ENCODE measurements around the gene FOXO6.

Gene FOXO6

GRCh38 chr1:41381692-41382479 is 20.7 kb downstream of the FOXO6 start:
- H3K27ac ChIP-seq (ENCODE audit: low read length), result no peak overlapping the region
- no peaks in the 10 kb centered on the region for H3K27me3 ChIP-seq (ENCODE audit: low read depth, low read length)
- H3K4me1 ChIP-seq (ENCODE audit: control insufficient read depth in 1 of 2, insufficient read depth in 2 of 2, low read length in 2 of 2), result peaks cover 0 to 29% of the 10 kb centered on the region in 2 donors
- no peaks in the 10 kb centered on the region for H3K9me3 ChIP-seq (ENCODE audit: control insufficient read depth in 1 of 2, low read length in 2 of 2)
- peaks cover 0 to 9% of the 10 kb centered on the region in 2 donors for H3K36me3 ChIP-seq (ENCODE audit: control insufficient read depth in 1 of 2, insufficient read depth in 2 of 2, low read length in 2 of 2)
- H3K4me3 ChIP-seq (ENCODE audit: low read depth in 1 of 2, low read length in 2 of 2), result peak overlapping the region; percentile 42 to 67

GRCh38 chr1:41382480-41383090 is 21.4 kb downstream of the FOXO6 start:
- peaks cover 0 to 36% of the 10 kb centered on the region in 2 donors for H3K4me1 ChIP-seq (ENCODE audit: control insufficient read depth in 1 of 2, insufficient read depth in 2 of 2, low read length in 2 of 2)
- peak overlapping the region in 1 of 2 donors; percentile 67 for H3K4me3 ChIP-seq (ENCODE audit: low read depth in 1 of 2, low read length in 2 of 2)
- no peaks in the 10 kb centered on the region for H3K27me3 ChIP-seq (ENCODE audit: low read depth, low read length)
- peaks cover 0 to 3% of the 10 kb centered on the region in 2 donors for H3K36me3 ChIP-seq (ENCODE audit: control insufficient read depth in 1 of 2, insufficient read depth in 2 of 2, low read length in 2 of 2)
- H3K27ac ChIP-seq (ENCODE audit: low read length), result no peak overlapping the region
- H3K9me3 ChIP-seq (ENCODE audit: control insufficient read depth in 1 of 2, low read length in 2 of 2), result no peaks in the 10 kb centered on the region

GRCh38 chr1:41383094-41383852 is 22.0 kb downstream of the FOXO6 start:
- H3K4me3 ChIP-seq (ENCODE audit: low read depth in 1 of 2, low read length in 2 of 2), result peak overlapping the region in 1 of 2 donors; percentile 67
- H3K36me3 ChIP-seq (ENCODE audit: control insufficient read depth in 1 of 2, insufficient read depth in 2 of 2, low read length in 2 of 2), result no peaks in the 10 kb centered on the region
- H3K4me1 ChIP-seq (ENCODE audit: control insufficient read depth in 1 of 2, insufficient read depth in 2 of 2, low read length in 2 of 2), result peaks cover 0 to 43% of the 10 kb centered on the region in 2 donors
- no peaks in the 10 kb centered on the region for H3K27me3 ChIP-seq (ENCODE audit: low read depth, low read length)
- H3K9me3 ChIP-seq (ENCODE audit: control insufficient read depth in 1 of 2, low read length in 2 of 2), result no peaks in the 10 kb centered on the region
- no peak overlapping the region for H3K27ac ChIP-seq (ENCODE audit: low read length)

- H3K9me3 ChIP-seq (ENCODE audit: control insufficient read depth in 1 of 2, low read length in 2 of 2), result no peaks in the 10 kb centered on the region
- H3K27me3 ChIP-seq (ENCODE audit: low read depth, low read length), result no peaks in the 10 kb centered on the region
- H3K4me1 ChIP-seq (ENCODE audit: control insufficient read depth in 1 of 2, insufficient read depth in 2 of 2, low read length in 2 of 2), result peaks cover 0 to 50% of the 10 kb centered on the region in 2 donors
- no peaks in the 10 kb centered on the region for H3K36me3 ChIP-seq (ENCODE audit: control insufficient read depth in 1 of 2, insufficient read depth in 2 of 2, low read length in 2 of 2)
- no peak overlapping the region for H3K4me3 ChIP-seq (ENCODE audit: low read depth in 1 of 2, low read length in 2 of 2)
- no peak overlapping the region for H3K27ac ChIP-seq (ENCODE audit: low read length)
These were observed 23.3 kb downstream of the FOXO6 start for GRCh38 chr1:41384579-41384978.

GRCh38 chr1:41385398-41386195 is 24.4 kb downstream of the FOXO6 start:
- Histone ChIP-seq H3K27me3 (ENCODE audit: low read depth, low read length) (no peaks in the 10 kb centered on the region), H3K4me1 (ENCODE audit: control insufficient read depth in 1 of 2, insufficient read depth in 2 of 2, low read length in 2 of 2) (peaks cover 0 to 43% of the 10 kb centered on the region in 2 donors), H3K9me3 (ENCODE audit: control insufficient read depth in 1 of 2, low read length in 2 of 2) (no peaks in the 10 kb centered on the region), H3K4me3 (ENCODE audit: low read depth in 1 of 2, low read length in 2 of 2) (no peak overlapping the region), H3K36me3 (ENCODE audit: control insufficient read depth in 1 of 2, insufficient read depth in 2 of 2, low read length in 2 of 2) (no peaks in the 10 kb centered on the region), H3K27ac (ENCODE audit: low read length) (no peak overlapping the region)

GRCh38 chr1:41386196-41386663 is 25.0 kb downstream of the FOXO6 start:
- Histone ChIP-seq H3K9me3 (ENCODE audit: control insufficient read depth in 1 of 2, low read length in 2 of 2) (no peaks in the 10 kb centered on the region), H3K4me1 (ENCODE audit: control insufficient read depth in 1 of 2, insufficient read depth in 2 of 2, low read length in 2 of 2) (peaks cover 0 to 37% of the 10 kb centered on the region in 2 donors), H3K27me3 (ENCODE audit: low read depth, low read length) (no peaks in the 10 kb centered on the region), H3K4me3 (ENCODE audit: low read depth in 1 of 2, low read length in 2 of 2) (no peak overlapping the region), H3K36me3 (ENCODE audit: control insufficient read depth in 1 of 2, insufficient read depth in 2 of 2, low read length in 2 of 2) (no peaks in the 10 kb centered on the region), H3K27ac (ENCODE audit: low read length) (no peak overlapping the region)

- H3K9me3 ChIP-seq (ENCODE audit: control insufficient read depth in 1 of 2, low read length in 2 of 2), result no peaks in the 10 kb centered on the region
- H3K4me3 ChIP-seq (ENCODE audit: low read depth in 1 of 2, low read length in 2 of 2), result no peak overlapping the region
- H3K27ac ChIP-seq (ENCODE audit: low read length), result no peak overlapping the region
- peaks cover 0 to 32% of the 10 kb centered on the region in 2 donors for H3K4me1 ChIP-seq (ENCODE audit: control insufficient read depth in 1 of 2, insufficient read depth in 2 of 2, low read length in 2 of 2)
- H3K36me3 ChIP-seq (ENCODE audit: control insufficient read depth in 1 of 2, insufficient read depth in 2 of 2, low read length in 2 of 2), result no peaks in the 10 kb centered on the region
- no peaks in the 10 kb centered on the region for H3K27me3 ChIP-seq (ENCODE audit: low read depth, low read length)
These were observed 26.4 kb downstream of the FOXO6 start for GRCh38 chr1:41387667-41388091.

- peaks cover 0 to 26% of the 10 kb centered on the region in 2 donors for H3K4me1 ChIP-seq (ENCODE audit: control insufficient read depth in 1 of 2, insufficient read depth in 2 of 2, low read length in 2 of 2)
- H3K27ac ChIP-seq (ENCODE audit: low read length), result no peak overlapping the region
These were observed 27.3 kb downstream of the FOXO6 start for GRCh38 chr1:41388510-41388909.

GRCh38 chr1:41389009-41389408 is 27.8 kb downstream of the FOXO6 start:
- Histone ChIP-seq H3K4me3 (ENCODE audit: low read depth in 1 of 2, low read length in 2 of 2) (no peak overlapping the region), H3K4me1 (ENCODE audit: control insufficient read depth in 1 of 2, insufficient read depth in 2 of 2, low read length in 2 of 2) (peaks cover 0 to 23% of the 10 kb centered on the region in 2 donors), H3K27me3 (ENCODE audit: low read depth, low read length) (no peaks in the 10 kb centered on the region), H3K27ac (ENCODE audit: low read length) (no peak overlapping the region), H3K36me3 (ENCODE audit: control insufficient read depth in 1 of 2, insufficient read depth in 2 of 2, low read length in 2 of 2) (no peaks in the 10 kb centered on the region), H3K9me3 (ENCODE audit: control insufficient read depth in 1 of 2, low read length in 2 of 2) (no peaks in the 10 kb centered on the region)

More at GRCh38 chr1:41388510-41388909, 27.3 kb downstream of the FOXO6 start:
- H3K36me3 ChIP-seq (ENCODE audit: control insufficient read depth in 1 of 2, insufficient read depth in 2 of 2, low read length in 2 of 2), result no peaks in the 10 kb centered on the region
- no peaks in the 10 kb centered on the region for H3K9me3 ChIP-seq (ENCODE audit: control insufficient read depth in 1 of 2, low read length in 2 of 2)
- no peaks in the 10 kb centered on the region for H3K27me3 ChIP-seq (ENCODE audit: low read depth, low read length)
- no peak overlapping the region for H3K4me3 ChIP-seq (ENCODE audit: low read depth in 1 of 2, low read length in 2 of 2)

- H3K36me3 ChIP-seq (ENCODE audit: control insufficient read depth in 1 of 2, insufficient read depth in 2 of 2, low read length in 2 of 2), result no peaks in the 10 kb centered on the region
- H3K27me3 ChIP-seq (ENCODE audit: low read depth, low read length), result no peaks in the 10 kb centered on the region
- no peak overlapping the region for H3K27ac ChIP-seq (ENCODE audit: low read length)
- H3K4me1 ChIP-seq (ENCODE audit: control insufficient read depth in 1 of 2, insufficient read depth in 2 of 2, low read length in 2 of 2), result peaks cover 0 to 23% of the 10 kb centered on the region in 2 donors
- H3K4me3 ChIP-seq (ENCODE audit: low read depth in 1 of 2, low read length in 2 of 2), result no peak overlapping the region
- H3K9me3 ChIP-seq (ENCODE audit: control insufficient read depth in 1 of 2, low read length in 2 of 2), result no peaks in the 10 kb centered on the region
These were observed 28.9 kb downstream of the FOXO6 start for GRCh38 chr1:41390166-41390565.
